Measurements from ENCODE around the gene GALT.

The GALT gene

GRCh38 chr9:34646211-34647083, at the start of gene GALT:
Gene GALT (plus strand): TSS chr9:34646675. CDS start chr9:34646705, 30 bp downstream.
- DNase-seq (ENCODE audit: low read depth in 1 of 2, low spot score in 1 of 2): peak; percentile 93 to 98

- no peak for DNase-seq (ENCODE audit: low read depth in 1 of 2, low spot score in 1 of 2)
Observed at GRCh38 chr9:34599546-34599945, 46.9 kb upstream of the GALT start.

DNA sequence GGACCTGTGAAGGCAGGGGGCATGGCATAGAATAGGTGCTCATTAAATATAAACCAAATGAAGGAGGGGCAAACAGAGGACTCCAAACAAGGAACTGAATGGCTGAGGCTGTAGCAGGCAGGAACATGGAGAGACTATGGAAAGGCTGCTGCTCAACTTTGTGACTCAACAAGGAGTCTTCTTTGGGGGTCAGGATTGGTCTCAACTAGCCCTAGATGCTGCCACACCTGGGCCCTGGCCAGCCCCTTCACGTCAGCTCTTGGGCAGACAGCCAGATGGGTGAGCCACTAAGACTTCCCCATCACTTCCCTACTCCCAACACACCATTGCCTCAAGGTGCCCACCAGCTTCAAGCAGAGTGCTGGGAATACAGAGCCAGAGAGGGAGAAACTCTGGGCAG, 45.6 kb upstream of the GALT start:
- DNase-seq (ENCODE audit: low read depth in 1 of 2, low spot score in 1 of 2): no peak

DNA sequence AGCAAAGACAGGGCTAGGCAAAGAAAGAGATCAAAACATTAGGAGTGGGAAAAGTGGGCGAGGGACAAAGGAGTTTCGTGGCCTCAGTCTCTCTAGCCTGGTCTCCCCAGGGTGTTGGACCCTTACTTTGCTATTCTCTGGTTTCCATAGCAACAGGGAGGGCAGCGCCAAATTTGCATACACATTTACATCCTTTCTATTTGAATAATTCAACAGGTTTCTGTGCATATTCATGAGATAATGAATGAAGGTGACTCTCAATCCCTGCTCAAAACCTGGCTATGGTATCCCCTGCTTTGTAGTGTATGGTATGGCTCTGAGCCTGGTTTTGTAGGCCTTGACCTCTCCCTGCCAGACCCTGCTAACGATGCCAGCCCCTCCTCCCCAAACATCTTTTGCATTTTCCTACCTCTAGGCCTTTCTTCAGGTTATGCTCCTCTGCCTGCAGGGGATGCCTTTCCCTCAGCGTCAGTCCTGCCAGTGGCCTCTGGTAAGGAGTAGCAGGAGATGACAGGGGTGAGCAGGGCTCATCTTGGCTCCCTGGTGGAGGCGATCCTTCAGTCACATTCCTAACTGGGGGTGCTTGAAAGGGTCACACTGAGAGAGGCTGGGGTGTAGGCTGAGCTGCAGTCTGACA, 44.4 kb upstream of the GALT start:
- DNase-seq (ENCODE audit: low read depth in 1 of 2, low spot score in 1 of 2): no peak

GRCh38 chr9:34603610-34604231, 42.8 kb upstream of the GALT start:
- peak; percentile 62 to 73 for DNase-seq (ENCODE audit: low read depth in 1 of 2, low spot score in 1 of 2)

DNA sequence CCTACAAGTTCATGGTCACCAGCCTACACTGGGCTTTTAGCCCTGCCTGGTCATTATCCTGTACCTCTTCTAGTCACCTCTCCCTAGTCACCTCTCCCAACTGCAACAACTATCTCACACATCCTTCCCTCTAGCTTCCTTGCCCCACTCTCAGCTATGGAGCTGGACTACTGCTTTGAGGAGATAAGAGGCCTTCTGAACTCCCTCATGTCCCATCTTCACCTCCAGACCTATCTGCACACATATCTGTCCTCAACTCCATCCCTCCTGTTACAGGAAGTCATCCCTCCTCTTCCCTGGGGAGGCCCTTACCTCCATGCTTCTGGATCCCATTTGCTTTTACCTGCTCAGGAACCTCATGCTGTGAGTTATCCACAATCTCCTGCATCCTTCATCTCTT, 40.3 kb upstream of the GALT start:
- DNase-seq (ENCODE audit: low read depth in 1 of 2, low spot score in 1 of 2): no peak

DNA sequence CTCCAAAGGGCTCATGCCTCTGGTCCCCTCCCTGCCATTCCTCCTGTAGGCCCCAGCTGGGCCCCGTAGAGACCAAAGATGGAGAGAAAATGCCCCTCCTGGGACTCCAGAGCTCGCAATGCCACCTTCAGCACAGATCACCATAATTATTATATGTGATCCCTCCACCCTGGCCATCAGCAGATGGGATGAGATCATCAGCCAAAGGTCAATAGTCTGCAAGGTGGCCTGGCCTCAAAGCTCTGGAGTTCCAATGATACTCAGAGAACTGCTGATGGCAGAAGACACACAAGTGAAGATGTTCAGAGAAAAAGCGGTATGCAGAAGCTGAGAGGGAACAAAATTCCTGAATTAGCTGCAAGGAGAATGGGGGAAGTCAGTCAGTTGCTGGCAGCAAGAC, 39.6 kb upstream of the GALT start:
- DNase-seq (ENCODE audit: low read depth in 1 of 2, low spot score in 1 of 2): no peak

DNA sequence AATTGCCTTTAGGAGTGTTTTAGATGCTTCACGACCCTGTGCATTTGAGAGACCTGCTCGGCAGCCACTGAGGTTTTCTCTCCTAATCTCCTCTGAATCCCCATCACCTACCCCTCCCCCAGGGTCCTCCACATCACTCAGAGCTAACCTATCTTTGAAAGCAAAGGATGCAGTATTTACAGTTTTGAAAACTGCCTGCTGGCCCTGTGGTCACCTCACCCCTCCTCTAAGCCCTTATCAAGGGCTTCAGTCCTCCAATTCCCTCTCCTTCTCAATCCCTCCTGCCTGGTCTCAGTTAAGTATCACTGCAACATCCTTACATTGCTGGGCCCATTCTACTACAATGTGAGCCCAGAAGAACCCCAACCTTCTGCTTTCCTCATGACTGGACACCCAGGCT, 39.1 kb upstream of the GALT start:
- DNase-seq (ENCODE audit: low read depth in 1 of 2, low spot score in 1 of 2): no peak

DNA sequence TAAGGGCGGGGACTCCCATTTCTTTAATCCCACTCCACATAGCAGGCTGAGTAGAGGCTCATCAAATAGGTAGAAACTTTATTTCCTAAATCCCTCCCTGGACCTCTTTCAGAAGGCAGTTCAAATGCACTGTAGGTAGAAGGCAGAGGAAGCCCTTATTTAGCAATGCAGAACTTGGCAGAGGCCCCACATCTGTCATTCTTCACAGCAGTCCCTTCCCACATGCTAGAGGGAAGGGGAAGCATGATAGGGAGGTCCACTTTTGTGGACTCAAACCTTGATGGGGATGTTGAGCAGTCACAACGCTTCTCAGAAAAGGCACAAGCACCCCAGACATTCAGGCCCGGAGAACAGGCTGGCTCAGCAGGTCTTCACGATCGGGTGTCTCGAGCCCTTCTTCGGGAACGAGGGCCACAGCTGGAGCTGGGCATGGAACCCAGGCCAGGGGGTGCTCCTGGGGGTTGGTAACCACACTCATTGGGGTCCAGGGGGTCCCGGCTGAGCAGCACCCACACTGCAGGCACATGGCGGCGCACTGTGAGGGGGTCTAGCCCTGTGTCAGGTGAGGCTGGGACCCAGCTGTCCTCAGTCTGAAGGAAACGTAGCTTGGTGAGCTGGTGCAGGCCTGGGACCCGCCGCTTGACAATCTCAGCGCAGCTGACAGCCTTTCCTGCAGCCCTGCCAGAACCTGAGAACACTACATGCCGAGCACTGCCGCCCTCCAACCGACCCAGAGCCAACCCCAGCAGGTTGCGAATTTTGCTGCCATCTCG, 35.9 kb upstream of the GALT start:
- DNase-seq (ENCODE audit: low read depth in 1 of 2, low spot score in 1 of 2): no peak

GRCh38 chr9:34611251-34611810, 35.1 kb upstream of the GALT start:
- DNase-seq (ENCODE audit: low read depth in 1 of 2, low spot score in 1 of 2): no peak

GRCh38 chr9:34611811-34612787, 34.4 kb upstream of the GALT start, which contains the start of gene RPP25L:
Gene RPP25L (minus strand): TSS chr9:34612097. CDS start chr9:34611296, 801 bp downstream.
- peak; percentile 71 to 86 for DNase-seq (ENCODE audit: low read depth in 1 of 2, low spot score in 1 of 2)

DNA sequence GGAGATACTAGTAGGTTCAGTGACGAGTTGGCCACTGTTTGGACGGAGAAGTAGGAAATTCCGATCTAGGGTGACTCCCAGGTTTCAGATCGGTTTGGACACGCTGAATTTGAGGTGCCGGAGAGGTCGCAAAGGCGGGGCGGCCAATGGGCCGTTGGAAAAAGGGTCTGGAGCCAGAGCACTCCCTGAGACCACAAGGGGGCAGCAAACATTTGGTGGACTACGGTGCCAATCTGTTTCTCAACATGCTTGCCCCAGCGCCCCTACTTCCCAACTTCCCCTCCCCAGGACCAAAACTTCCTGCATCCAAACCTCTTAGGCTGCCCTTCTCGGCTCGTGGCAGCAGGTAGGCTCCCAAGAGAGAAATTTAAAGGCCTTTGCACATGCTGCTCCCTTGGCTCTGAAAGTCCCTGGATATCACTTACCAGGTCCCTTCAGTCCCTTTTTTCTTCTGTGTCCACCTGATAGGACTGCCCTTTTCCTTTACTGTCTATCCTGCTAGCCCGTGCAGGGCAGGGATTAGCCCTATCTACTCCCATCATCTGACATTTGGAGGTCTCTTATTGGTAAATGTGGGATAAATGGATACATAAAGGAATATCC, 33.6 kb upstream of the GALT start:
- DNase-seq (ENCODE audit: low read depth in 1 of 2, low spot score in 1 of 2): peak in 1 of 2 donors; percentile 43

DNA sequence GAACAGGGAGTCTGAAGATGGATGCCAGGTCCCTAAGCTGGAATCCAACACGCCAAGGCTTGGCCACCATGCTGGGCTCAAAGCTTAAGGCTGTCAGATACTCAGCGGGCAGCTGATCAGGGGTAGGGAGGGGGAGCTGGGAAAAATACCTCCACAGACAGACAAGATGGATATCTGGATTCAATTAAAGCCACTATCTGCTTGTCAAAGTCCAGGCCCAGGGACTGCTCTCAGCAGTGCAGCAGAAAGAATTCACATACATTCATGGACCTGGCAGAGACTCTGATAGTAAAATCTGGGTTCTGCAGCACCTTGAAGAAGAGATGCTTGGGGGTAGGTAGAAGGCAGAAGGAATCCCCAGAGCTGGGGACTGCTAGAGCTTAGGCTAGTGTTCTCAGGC, 31.3 kb upstream of the GALT start:
- DNase-seq (ENCODE audit: low read depth in 1 of 2, low spot score in 1 of 2): no peak

DNA sequence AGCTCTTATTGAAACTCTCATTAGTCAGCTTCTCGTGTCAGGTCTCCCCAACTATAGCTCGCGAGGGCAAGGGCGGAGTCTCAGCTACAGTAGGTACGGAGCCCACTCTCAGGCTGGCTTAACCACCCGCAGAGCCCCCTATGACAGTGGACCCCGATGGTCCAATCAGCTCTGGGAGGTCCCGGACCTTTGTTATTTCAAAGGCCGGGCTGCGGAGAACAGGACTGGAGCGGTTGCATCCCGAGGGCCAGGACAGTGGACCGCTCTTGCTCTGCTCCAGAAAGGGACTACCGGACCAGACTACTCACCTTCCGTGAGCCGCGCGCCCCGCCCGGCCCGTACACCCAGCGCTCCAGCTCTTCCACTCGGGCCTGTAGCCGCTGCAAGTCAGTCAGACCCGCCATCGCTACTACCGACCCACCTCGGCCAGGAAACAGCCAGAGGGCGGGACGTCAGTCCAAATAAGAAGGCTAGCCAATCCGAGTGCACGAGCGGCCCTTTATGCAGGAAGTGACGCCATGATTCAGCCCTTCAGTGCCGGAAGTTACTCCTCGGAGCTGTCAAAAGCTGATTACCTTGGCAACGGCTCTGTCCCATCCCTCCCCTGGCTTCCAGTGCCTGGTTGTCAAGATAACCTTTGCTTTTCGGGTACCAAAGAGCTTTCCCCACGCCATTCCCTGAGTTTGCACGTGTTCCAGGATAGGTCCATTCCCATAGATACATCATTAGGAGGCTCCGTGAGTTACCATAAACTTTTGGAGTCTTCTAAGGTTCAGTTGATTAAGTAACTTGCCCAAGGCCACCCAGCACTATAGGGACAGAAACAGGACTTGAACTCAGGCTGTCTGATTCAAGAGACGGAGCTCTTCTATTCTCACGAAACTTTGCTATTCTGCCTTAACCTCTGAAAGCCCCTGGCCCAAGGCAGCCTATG, 26.1 kb upstream of the GALT start, which contains the start of gene DCTN3:
DCTN3 (minus strand) TSS at position 435 of the 934 bp plus-strand sequence; CDS start at position 404, 31 bp downstream.
- peak; percentile 69 to 81 for DNase-seq (ENCODE audit: low read depth in 1 of 2, low spot score in 1 of 2)

- no peak for DNase-seq (ENCODE audit: low read depth in 1 of 2, low spot score in 1 of 2)
Observed at GRCh38 chr9:34623374-34624235, 22.9 kb upstream of the GALT start.

DNA sequence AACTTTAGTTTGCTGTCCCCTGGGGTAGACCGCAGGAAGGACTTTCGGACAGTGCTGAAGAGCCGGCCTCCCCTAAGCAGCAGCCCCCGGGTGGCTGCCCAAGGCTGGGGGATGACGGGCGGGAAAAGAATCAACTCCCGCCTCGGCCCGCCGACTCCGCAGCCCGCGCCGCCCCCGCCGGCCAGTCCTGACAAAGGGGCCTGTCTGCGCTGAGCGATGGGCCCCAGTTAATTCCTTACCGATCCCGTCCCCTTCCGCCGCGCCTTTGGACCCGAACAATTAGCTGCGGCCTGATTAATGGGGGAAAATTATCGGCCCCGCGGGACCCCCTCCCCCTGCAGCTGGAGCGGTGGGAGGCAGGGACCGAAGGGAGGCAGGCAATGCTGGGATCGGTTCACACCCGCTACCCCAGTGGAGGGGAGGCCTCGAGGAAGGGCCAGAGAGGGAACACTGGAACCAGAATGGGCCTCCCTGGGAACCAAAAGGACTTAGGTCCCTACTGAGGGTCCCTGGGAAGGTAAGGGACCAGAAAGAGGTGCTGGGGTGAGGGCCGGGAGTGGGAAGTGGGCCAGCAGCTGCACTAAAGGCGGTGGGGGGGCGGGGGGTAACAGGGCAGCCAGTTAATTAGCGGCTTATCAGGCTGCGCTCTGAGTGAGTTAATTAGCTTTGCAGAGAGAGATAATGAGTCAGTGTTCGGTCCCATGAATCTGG, 21.8 kb upstream of the GALT start:
- DNase-seq (ENCODE audit: low read depth in 1 of 2, low spot score in 1 of 2): no peak

- DNase-seq (ENCODE audit: low read depth in 1 of 2, low spot score in 1 of 2): no peak
Observed at GRCh38 chr9:34625186-34625486, 21.3 kb upstream of the GALT start.
